Right lobe of liver (tissue), 4 donors: ENCODE data around the gene SNX9.

Source experiments
- CTCF ChIP-seq, 4 donors: fragments of 200-600 bp in 3 of 4; fragments of 450-650 bp in 1 of 4; IDR thresholded peaks; one replicate each; pipeline versions ENCODE4 v1.5.1 to v1.8.0; 2016 to 2022; ENCODE audit warnings: antibody characterized with exemption in 4 of 4, mild to moderate bottlenecking in 2 of 4
- POLR2A ChIP-seq: fragments of 450-650 bp; IDR thresholded peaks from one replicate; pipeline ENCODE4 v1.6.1; 2017; ENCODE audit warnings: antibody characterized with exemption, mild to moderate bottlenecking
- donor health status: DM: no; HTN: no; CAD: no.
- donor health status: DM: no; HTN: no; CAD: no.
- donor health status: DM: no; HTN: yes; CAD: no.

DNA sequence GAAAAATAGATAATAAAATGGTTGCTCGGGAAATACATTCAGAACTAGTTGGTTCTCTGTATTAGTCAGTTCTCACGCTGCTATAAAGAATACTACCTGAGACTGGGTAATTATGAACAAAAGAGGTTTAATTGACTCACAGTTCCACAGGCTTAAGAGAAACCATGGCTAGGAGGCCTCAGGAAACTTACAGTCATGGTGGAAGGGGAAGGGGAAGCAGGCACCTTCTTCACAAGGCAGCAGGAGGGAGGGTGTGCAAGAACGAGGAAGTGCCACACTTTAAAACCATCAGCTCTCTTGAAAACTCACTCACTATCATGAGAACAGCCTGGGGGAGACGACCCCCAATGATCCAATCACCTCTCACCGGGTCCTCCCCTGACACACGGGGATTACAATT, 24.2 kb upstream of the SNX9 start:
- TF ChIP-seq CTCF (IDR thresholded peaks at IDR 0.05): no peak
- TF ChIP-seq POLR2A: no peak
